ENCODE data around the gene PIGH.

- TF ChIP-seq EP300 (IDR thresholded peaks at IDR 0.05) (no peak), CTCF (IDR thresholded peaks at IDR 0.05) (no peak), POLR2A (IDR thresholded peaks at IDR 0.05) (no peak), POLR2AphosphoS5 (IDR thresholded peaks at IDR 0.05) (no peak)
These were observed 27.5 kb downstream of the PIGH start for GRCh38 chr14:67572608-67573007.
